Prostate gland (tissue), 2 donors: ENCODE data around the gene TM7SF2.

Experiments
- CTCF ChIP-seq, 4 experiments: fragments of 200-600 bp in 2 of 4; fragments of 450-650 bp in 2 of 4; sonication (generic) in 2 of 4; IDR thresholded peaks; 1 replicate in 3 of 4; 2 replicates in 1 of 4; pipeline ENCODE4 v1.5.1; 2016 to 2019; ENCODE audit warnings: antibody characterized with exemption in 4 of 4, mild to moderate bottlenecking in 2 of 4, moderate library complexity in 2 of 4
- POLR2A ChIP-seq: fragments of 450-650 bp; IDR thresholded peaks from one replicate; pipeline ENCODE4 v1.6.1; 2016; ENCODE audit warnings: antibody characterized with exemption, mild to moderate bottlenecking

GRCh38 chr11:65125197-65126056, 13.8 kb downstream of the TM7SF2 start:
- TF ChIP-seq CTCF (IDR thresholded peaks at IDR 0.05) (no peak), POLR2A (no peak)
